Measurements from ENCODE around the gene LRRC3.
"Not testable (repeated sequence)": the region's sequence is repeated elsewhere in the genome, so short reads cannot be mapped to it uniquely, and the experiment has no call there.

The LRRC3 gene

GRCh38 chr21:44498280-44499210 is 43.2 kb downstream of the LRRC3 start:
- DNase-seq, result peak; percentile 63

- DNase-seq, result no peak
These were observed 43.9 kb downstream of the LRRC3 start for GRCh38 chr21:44499211-44499560.

- DNase-seq, result no peak
These were observed 44.3 kb downstream of the LRRC3 start for GRCh38 chr21:44499631-44500030.

- no peak for DNase-seq
These were observed 44.8 kb downstream of the LRRC3 start for GRCh38 chr21:44500111-44500510.

- DNase-seq, result no peak
These were observed 47.1 kb downstream of the LRRC3 start for GRCh38 chr21:44502171-44502958.

- not testable (repeated sequence) for DNase-seq
These were observed 47.9 kb downstream of the LRRC3 start for GRCh38 chr21:44503006-44503889.

GRCh38 chr21:44503901-44504399 is 48.6 kb downstream of the LRRC3 start:
- no peak for DNase-seq

GRCh38 chr21:44505673-44506278 is 50.5 kb downstream of the LRRC3 start:
- no peak for DNase-seq

- DNase-seq, result no peak
These were observed 51.3 kb downstream of the LRRC3 start for GRCh38 chr21:44506279-44507255.

GRCh38 chr21:44507673-44508425 is 52.5 kb downstream of the LRRC3 start:
- no peak for DNase-seq

- DNase-seq, result no peak
These were observed 53.1 kb downstream of the LRRC3 start for GRCh38 chr21:44508426-44508710.

GRCh38 chr21:44508711-44509445 is 53.6 kb downstream of the LRRC3 start:
- DNase-seq, result no peak

GRCh38 chr21:44509539-44509938 is 54.2 kb downstream of the LRRC3 start:
- no peak for DNase-seq

GRCh38 chr21:44510109-44510507 is 54.8 kb downstream of the LRRC3 start:
- DNase-seq, result no peak

- DNase-seq, result no peak
These were observed 55.4 kb downstream of the LRRC3 start for GRCh38 chr21:44510508-44511218.

- no peak for DNase-seq
These were observed 56.1 kb downstream of the LRRC3 start for GRCh38 chr21:44511219-44511937.

Data from NCI-H1417 treated with DMSO at 0.1 percent for 48 hours (cell line).